ENCODE results near the gene MYO1D. TPM values are rescaled to one million over a fixed set of nuclear protein-coding genes. Genes with fewer than 3 reads are reported as not detected.

Gene MYO1D
- polyA plus RNA-seq, 1 donor = 66.8 TPM

DNA sequence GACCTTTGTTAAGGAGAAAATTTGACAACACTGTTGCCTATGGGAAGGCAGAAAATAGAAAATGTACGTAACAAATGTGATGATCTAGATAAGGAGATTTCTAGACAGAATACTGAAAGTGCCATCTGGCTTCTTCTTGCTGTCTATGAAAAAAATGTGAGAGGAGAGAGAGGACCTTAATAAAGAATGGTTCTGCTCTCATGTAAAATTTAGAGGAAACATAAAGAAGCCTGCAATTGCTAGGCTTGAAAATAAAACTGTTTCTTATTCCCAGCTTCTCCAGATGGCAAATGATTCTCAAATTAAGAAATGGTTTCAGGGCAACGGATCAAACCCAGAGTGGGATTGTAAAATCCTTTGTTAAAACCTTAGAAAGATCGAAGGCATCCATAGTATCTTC is 261.6 kb downstream of the MYO1D start:
- no peak overlapping the region for H3K4me3 ChIP-seq (ENCODE audit: low read length)
- H3K36me3 ChIP-seq (ENCODE audit: control insufficient read depth, insufficient read depth, low read length) = no peaks in the 10 kb centered on the region
- no peaks in the 10 kb centered on the region for H3K4me1 ChIP-seq (ENCODE audit: control insufficient read depth, insufficient read depth, low read length)
- H3K27ac ChIP-seq (ENCODE audit: low read length) = no peak overlapping the region
- WGBS (ENCODE audit: insufficient coverage, low lambda C conversion rate) = 100% methylated on average over 2 of the region's 3 CpGs
- no peaks in the 10 kb centered on the region for H3K27me3 ChIP-seq (ENCODE audit: control insufficient read depth, insufficient read depth, low read length)
- DNase-seq = no peak
- no peaks in the 10 kb centered on the region for H3K9me3 ChIP-seq (ENCODE audit: control insufficient read depth, low read depth, low read length)

DNA sequence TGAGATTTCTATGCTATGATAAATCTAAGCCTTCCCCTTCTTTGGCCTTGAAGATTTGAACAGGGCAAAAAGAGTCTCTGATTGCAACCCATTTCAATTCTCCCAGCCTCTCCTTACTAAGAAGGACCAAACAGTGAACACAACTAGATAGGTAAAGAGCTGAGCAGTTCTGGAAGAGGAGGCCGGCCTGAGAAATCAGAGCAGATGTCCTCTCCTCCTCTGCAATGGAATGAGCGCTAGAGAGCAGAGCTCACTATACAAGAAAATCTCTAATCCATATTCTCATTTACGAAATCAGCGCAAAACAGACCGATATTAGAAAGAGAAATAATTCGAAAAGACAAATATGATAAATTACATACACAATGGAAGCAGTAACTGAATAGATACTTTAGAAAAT is 266.0 kb downstream of the MYO1D start:
- Histone ChIP-seq H3K4me3 (ENCODE audit: low read length) (no peak overlapping the region), H3K9me3 (ENCODE audit: control insufficient read depth, low read depth, low read length) (no peaks in the 10 kb centered on the region), H3K27me3 (ENCODE audit: control insufficient read depth, insufficient read depth, low read length) (no peaks in the 10 kb centered on the region), H3K36me3 (ENCODE audit: control insufficient read depth, insufficient read depth, low read length) (no peaks in the 10 kb centered on the region), H3K27ac (ENCODE audit: low read length) (no peak overlapping the region), H3K4me1 (ENCODE audit: control insufficient read depth, insufficient read depth, low read length) (no peaks in the 10 kb centered on the region)
- no peak for DNase-seq
- 93% methylated on average over 5 of the region's 6 CpGs for WGBS (ENCODE audit: insufficient coverage, low lambda C conversion rate)

DNA sequence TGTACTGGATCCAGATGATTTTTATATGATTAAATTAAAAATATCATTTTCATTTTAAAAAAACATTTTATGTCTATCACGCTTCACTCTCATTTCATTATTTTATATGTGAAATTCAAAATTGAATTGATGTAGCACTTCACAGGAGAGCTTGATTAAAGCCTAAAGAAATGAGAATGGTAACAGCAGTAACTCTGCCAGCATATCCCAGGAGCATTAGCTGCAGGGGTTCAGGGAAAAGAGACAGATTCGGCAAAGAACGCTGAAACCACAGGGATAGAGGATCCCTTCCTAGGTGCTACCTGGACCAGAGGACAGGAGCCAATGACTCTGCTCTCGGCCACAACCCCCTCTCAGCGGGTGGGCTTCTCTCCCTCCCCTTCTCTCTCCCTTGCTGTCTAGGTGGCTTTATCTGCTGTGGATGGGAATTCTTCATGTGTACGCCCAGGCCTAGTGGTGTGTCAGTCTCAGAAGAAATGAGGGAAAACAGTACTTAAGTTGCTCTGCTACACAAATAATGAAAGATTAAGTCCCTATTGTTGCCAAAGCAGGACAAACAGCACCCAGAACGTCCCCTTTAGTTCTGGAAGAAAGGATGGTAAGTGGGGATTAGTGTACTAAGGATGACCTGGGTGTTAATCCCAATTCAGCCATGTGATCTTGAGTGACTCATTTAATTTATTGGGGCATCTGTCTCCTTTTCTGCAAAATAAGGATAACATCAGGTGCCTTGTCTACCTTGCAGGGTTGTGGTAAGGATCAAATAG is 266.9 kb downstream of the MYO1D start:
- Histone ChIP-seq H3K9me3 (ENCODE audit: control insufficient read depth, low read depth, low read length) (no peaks in the 10 kb centered on the region), H3K27ac (ENCODE audit: low read length) (no peak overlapping the region), H3K36me3 (ENCODE audit: control insufficient read depth, insufficient read depth, low read length) (no peaks in the 10 kb centered on the region), H3K4me1 (ENCODE audit: control insufficient read depth, insufficient read depth, low read length) (no peaks in the 10 kb centered on the region), H3K4me3 (ENCODE audit: low read length) (no peak overlapping the region), H3K27me3 (ENCODE audit: control insufficient read depth, insufficient read depth, low read length) (no peaks in the 10 kb centered on the region)
- WGBS (ENCODE audit: insufficient coverage, low lambda C conversion rate) = 100% methylated on average over 1 of the region's 7 CpGs
- DNase-seq = no peak

DNA sequence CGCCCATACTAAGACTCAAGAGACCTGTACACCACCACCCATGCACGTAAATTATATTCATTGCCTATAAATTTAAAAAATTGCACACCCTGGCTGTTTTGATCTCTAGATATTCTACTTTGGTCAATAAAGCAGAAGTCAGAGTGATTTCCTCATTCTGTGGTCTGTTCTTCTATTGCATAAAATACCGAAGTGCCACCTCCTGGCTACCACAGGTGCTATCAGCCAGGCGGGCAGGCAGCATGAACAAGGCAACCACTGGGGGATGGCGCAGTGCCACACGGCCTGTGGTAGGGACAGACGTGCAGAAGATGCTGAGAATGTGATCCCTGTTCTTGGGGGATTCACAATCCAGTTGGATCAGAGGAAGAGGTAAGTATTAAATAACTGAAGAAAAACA is 267.8 kb downstream of the MYO1D start:
- Histone ChIP-seq H3K27ac (ENCODE audit: low read length) (no peak overlapping the region), H3K4me1 (ENCODE audit: control insufficient read depth, insufficient read depth, low read length) (no peaks in the 10 kb centered on the region), H3K27me3 (ENCODE audit: control insufficient read depth, insufficient read depth, low read length) (no peaks in the 10 kb centered on the region), H3K4me3 (ENCODE audit: low read length) (no peak overlapping the region), H3K36me3 (ENCODE audit: control insufficient read depth, insufficient read depth, low read length) (peaks cover 4% of the 10 kb centered on the region), H3K9me3 (ENCODE audit: control insufficient read depth, low read depth, low read length) (no peaks in the 10 kb centered on the region)
- no CpG with 5 or more reads among the region's 7 CpGs for WGBS (ENCODE audit: insufficient coverage, low lambda C conversion rate)
- no peak for DNase-seq

DNA sequence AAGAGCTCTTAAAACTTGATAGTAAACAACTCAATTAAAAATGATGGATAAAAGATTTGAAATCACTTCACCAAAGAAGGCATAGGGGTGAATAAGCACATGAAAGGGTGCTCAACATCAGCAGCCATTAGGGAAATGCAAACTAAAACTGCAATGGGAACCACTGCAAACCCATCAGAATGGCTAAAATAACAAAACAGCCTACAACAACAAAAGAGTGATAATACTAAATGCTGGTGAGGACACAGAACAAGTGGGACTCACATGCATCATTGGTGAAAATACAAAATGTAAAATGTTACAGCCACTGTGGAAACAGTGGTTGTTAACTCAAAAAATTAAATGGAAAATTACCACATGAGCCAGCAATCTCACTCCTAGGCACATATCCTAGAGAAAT is 268.7 kb downstream of the MYO1D start:
- no peak for DNase-seq
- no peak overlapping the region for H3K27ac ChIP-seq (ENCODE audit: low read length)
- no peaks in the 10 kb centered on the region for H3K4me1 ChIP-seq (ENCODE audit: control insufficient read depth, insufficient read depth, low read length)
- no peaks in the 10 kb centered on the region for H3K27me3 ChIP-seq (ENCODE audit: control insufficient read depth, insufficient read depth, low read length)
- no peak overlapping the region for H3K4me3 ChIP-seq (ENCODE audit: low read length)
- H3K36me3 ChIP-seq (ENCODE audit: control insufficient read depth, insufficient read depth, low read length) = peaks cover 4% of the 10 kb centered on the region
- no peaks in the 10 kb centered on the region for H3K9me3 ChIP-seq (ENCODE audit: control insufficient read depth, low read depth, low read length)

DNA sequence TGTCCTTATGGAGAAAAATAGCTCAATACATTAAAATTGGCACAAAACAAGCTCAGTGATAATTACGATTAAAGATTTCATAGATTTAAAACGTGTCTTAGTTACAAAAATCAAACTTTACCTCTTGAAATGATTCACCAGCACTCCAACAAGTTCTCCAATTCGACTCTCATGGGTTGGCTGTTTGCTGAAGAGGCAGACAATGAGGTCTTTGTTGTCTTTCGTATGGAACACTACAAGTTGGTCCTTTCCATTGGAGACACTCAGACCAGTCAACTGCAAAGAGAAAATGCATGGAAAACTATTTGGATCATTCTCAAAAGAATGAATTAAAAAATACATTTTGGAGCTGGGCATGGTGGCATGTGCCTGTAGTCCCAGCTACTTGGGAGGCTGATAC is 272.0 kb downstream of the MYO1D start:
- 90% methylated on average over 2 of the region's 4 CpGs for WGBS (ENCODE audit: insufficient coverage, low lambda C conversion rate)
- DNase-seq = no peak
- Histone ChIP-seq H3K36me3 (ENCODE audit: control insufficient read depth, insufficient read depth, low read length) (peaks cover 19% of the 10 kb centered on the region), H3K4me1 (ENCODE audit: control insufficient read depth, insufficient read depth, low read length) (no peaks in the 10 kb centered on the region), H3K9me3 (ENCODE audit: control insufficient read depth, low read depth, low read length) (no peaks in the 10 kb centered on the region), H3K4me3 (ENCODE audit: low read length) (no peak overlapping the region), H3K27ac (ENCODE audit: low read length) (no peak overlapping the region), H3K27me3 (ENCODE audit: control insufficient read depth, insufficient read depth, low read length) (no peaks in the 10 kb centered on the region)

DNA sequence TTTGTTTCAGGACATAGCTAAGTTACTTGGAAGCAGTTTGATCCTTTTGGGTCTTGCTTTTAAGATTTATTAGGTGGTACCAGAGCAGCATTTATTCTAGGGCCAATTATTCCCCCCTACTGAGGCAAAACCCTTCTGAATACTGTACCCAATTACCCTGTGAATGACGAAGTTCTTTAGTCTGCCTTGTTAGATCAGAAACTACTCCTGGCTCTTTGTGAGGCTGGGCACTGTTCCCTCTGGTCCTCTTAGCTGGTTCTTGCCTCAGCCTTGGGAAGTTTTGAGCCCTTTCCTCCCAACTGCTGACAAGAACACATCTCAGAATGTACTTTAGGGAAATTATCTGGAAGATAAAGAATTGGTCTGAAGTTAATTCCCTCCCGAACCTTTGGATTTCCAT is 274.5 kb downstream of the MYO1D start:
- WGBS (ENCODE audit: insufficient coverage, low lambda C conversion rate) = 83% methylated on average over 1 of the region's 2 CpGs
- Histone ChIP-seq H3K27me3 (ENCODE audit: control insufficient read depth, insufficient read depth, low read length) (no peaks in the 10 kb centered on the region), H3K4me3 (ENCODE audit: low read length) (no peak overlapping the region), H3K4me1 (ENCODE audit: control insufficient read depth, insufficient read depth, low read length) (no peaks in the 10 kb centered on the region), H3K9me3 (ENCODE audit: control insufficient read depth, low read depth, low read length) (no peaks in the 10 kb centered on the region), H3K36me3 (ENCODE audit: control insufficient read depth, insufficient read depth, low read length) (peaks cover 23% of the 10 kb centered on the region), H3K27ac (ENCODE audit: low read length) (no peak overlapping the region)
- DNase-seq = no peak

DNA sequence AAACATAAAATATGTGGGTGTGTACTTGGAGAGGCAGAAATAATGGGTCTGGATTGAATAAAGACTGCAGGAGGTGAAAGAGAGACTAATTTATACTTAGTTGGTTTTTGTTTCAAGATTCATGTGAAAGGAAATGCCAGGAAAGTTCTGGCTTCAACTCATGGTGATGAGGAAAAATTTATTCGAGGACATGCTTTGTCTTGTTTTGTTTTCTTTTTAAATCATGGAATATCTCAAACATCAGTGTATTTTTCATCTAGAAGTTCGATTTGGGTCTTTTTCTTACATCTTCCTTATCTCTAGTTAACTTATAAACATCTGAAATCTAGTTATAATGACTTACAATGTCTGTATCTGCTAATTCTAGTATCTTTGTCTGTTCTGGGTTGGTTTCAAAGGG is 275.1 kb downstream of the MYO1D start:
- WGBS (ENCODE audit: insufficient coverage, low lambda C conversion rate) = 74% methylated on average over 2 of the region's 2 CpGs
- H3K27ac ChIP-seq (ENCODE audit: low read length) = no peak overlapping the region
- no peak for DNase-seq

DNA sequence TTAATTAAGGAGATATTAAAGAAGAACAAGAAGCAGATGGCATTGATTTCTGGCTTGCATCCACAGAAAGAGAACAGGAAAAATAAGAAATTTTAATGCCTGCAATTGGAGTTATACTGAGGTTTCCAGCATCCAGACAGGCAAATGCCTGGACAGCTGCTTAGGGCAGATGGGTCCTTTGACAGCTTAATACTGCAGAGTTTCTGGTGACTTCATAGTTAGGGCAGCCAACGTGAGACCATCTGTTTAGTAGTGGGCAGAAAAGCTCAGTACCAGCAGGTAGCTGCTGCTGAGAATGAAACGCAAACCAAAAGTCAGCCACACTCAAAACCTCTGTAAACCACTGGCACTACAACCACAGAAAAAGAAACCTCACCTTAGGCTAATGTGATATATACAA is 280.3 kb downstream of the MYO1D start:
- H3K9me3 ChIP-seq (ENCODE audit: control insufficient read depth, low read depth, low read length) = no peaks in the 10 kb centered on the region
- no peak for DNase-seq
- H3K4me3 ChIP-seq (ENCODE audit: low read length) = no peak overlapping the region
- H3K4me1 ChIP-seq (ENCODE audit: control insufficient read depth, insufficient read depth, low read length) = no peaks in the 10 kb centered on the region
- H3K27ac ChIP-seq (ENCODE audit: low read length) = no peak overlapping the region
- H3K27me3 ChIP-seq (ENCODE audit: control insufficient read depth, insufficient read depth, low read length) = no peaks in the 10 kb centered on the region
- WGBS (ENCODE audit: insufficient coverage, low lambda C conversion rate) = no CpG with 5 or more reads among the region's 2 CpGs
- H3K36me3 ChIP-seq (ENCODE audit: control insufficient read depth, insufficient read depth, low read length) = peaks cover 14% of the 10 kb centered on the region

More for the DNA sequence above, 275.1 kb downstream of the MYO1D start:
- Histone ChIP-seq H3K27me3 (ENCODE audit: control insufficient read depth, insufficient read depth, low read length) (no peaks in the 10 kb centered on the region), H3K9me3 (ENCODE audit: control insufficient read depth, low read depth, low read length) (no peaks in the 10 kb centered on the region), H3K4me3 (ENCODE audit: low read length) (no peak overlapping the region), H3K4me1 (ENCODE audit: control insufficient read depth, insufficient read depth, low read length) (no peaks in the 10 kb centered on the region), H3K36me3 (ENCODE audit: control insufficient read depth, insufficient read depth, low read length) (peaks cover 23% of the 10 kb centered on the region)

DNA sequence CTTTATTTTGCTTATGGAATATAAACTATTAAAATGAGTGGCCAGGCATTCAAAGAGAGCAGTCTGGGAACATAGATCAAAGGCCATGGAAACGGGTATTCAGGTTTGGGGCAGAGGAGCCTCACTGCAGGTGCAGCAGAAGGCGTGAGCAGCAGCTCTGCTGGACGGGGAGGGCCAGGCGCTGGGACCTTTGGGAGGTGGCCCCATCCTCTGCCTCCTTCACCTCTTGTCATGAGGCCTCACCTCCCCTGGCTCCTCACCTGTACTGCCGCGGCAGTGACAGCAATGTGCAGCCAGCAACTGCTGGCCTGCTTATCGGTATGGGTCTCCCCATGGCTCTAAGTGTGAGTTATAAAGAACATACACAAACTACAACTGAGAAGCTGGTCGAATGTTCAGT is 280.7 kb downstream of the MYO1D start:
- DNase-seq = no peak
- Histone ChIP-seq H3K4me1 (ENCODE audit: control insufficient read depth, insufficient read depth, low read length) (no peaks in the 10 kb centered on the region), H3K4me3 (ENCODE audit: low read length) (no peak overlapping the region), H3K27me3 (ENCODE audit: control insufficient read depth, insufficient read depth, low read length) (no peaks in the 10 kb centered on the region), H3K27ac (ENCODE audit: low read length) (no peak overlapping the region), H3K36me3 (ENCODE audit: control insufficient read depth, insufficient read depth, low read length) (peaks cover 14% of the 10 kb centered on the region), H3K9me3 (ENCODE audit: control insufficient read depth, low read depth, low read length) (no peaks in the 10 kb centered on the region)
- WGBS (ENCODE audit: insufficient coverage, low lambda C conversion rate) = 92% methylated on average over 2 of the region's 8 CpGs

DNA sequence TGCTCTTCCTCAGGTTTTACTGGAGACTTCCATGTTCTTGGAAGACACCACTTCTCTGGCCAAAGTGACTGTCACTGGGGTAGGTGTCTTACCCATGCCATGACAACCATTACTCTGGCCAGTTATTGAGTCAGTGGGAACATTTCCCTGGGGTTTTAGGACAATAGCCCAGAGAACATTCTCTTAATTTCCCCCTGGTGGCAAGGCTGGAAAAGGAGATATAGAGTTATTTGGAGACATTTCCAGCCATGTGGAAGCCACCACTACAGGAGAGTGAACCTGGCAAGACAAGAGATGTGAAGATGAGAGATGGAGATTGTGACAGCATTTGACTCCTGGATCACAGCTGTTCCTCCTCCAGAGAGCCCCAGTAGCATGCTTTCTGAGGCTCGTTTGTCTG is 283.9 kb downstream of the MYO1D start:
- H3K4me1 ChIP-seq (ENCODE audit: control insufficient read depth, insufficient read depth, low read length) = no peaks in the 10 kb centered on the region
- no peaks in the 10 kb centered on the region for H3K36me3 ChIP-seq (ENCODE audit: control insufficient read depth, insufficient read depth, low read length)
- no peak overlapping the region for H3K27ac ChIP-seq (ENCODE audit: low read length)
- H3K4me3 ChIP-seq (ENCODE audit: low read length) = no peak overlapping the region
- H3K9me3 ChIP-seq (ENCODE audit: control insufficient read depth, low read depth, low read length) = no peaks in the 10 kb centered on the region
- DNase-seq = no peak
- no CpG with 5 or more reads among the region's 1 CpG for WGBS (ENCODE audit: insufficient coverage, low lambda C conversion rate)
- H3K27me3 ChIP-seq (ENCODE audit: control insufficient read depth, insufficient read depth, low read length) = no peaks in the 10 kb centered on the region

Data from large intestine (tissue), 3 donors.